Natural killer cell (primary cell): ENCODE data around the gene CRB2. TPM values are rescaled to one million over a fixed set of nuclear protein-coding genes. Genes with fewer than 3 reads are reported as not detected.

ENCODE experiments used
- ATAC-seq, 3 donors: fragments of 150-1000 bp in 2 of 3; fragments of 200-7000 bp in 1 of 3; cut with Tn5 transposase; 1 replicate in 1 of 3; 2 replicates in 2 of 3; pipeline ENCODE4 v1.10.0; 2021; ENCODE audit warnings: mild to moderate bottlenecking in 2 of 3, moderate library complexity in 2 of 3
- DNase-seq, 2 donors: peaks; one replicate each; pipeline versions ENCODE4 v3.0.0 to v3.0.0-alpha.2; 2013 to 2021; ENCODE audit warnings: mixed read lengths in 1 of 2
- H3K27ac ChIP-seq: one replicate; pipeline ENCODE4 v1.5.1; 2013; ENCODE audit warnings: mild to moderate bottlenecking, low read length
- H3K27me3 ChIP-seq: one replicate; pipeline ENCODE4 v1.6.1; 2013; ENCODE audit warnings: low read length; ENCODE audit not compliant: control insufficient read depth, insufficient read depth
- H3K36me3 ChIP-seq: one replicate; pipeline ENCODE4 v1.6.1; 2013; ENCODE audit warnings: low read length; ENCODE audit not compliant: control insufficient read depth, insufficient read depth
- H3K4me1 ChIP-seq: one replicate; pipeline ENCODE4 v1.6.1; 2013; ENCODE audit warnings: low read length; ENCODE audit not compliant: control insufficient read depth, insufficient read depth
- H3K4me3 ChIP-seq: one replicate; pipeline ENCODE4 v1.5.1; 2013; ENCODE audit warnings: low read length
- H3K9me3 ChIP-seq: one replicate; pipeline ENCODE4 v1.6.1; 2013; ENCODE audit warnings: low read length; ENCODE audit not compliant: control insufficient read depth, insufficient read depth
- H3K27ac Mint-ChIP-seq, 2 donors: one replicate each; pipeline ENCODE4 v1.8.0; 2022; ENCODE audit warnings: mild to moderate bottlenecking in 2 of 2, mixed read lengths in 2 of 2, moderate library complexity in 1 of 2
- H3K27me3 Mint-ChIP-seq, 2 donors: one replicate each; pipeline ENCODE4 v1.8.0; 2022; ENCODE audit warnings: low read depth in 2 of 2, mixed read lengths in 2 of 2
- H3K36me3 Mint-ChIP-seq: one replicate; pipeline ENCODE4 v1.8.0; 2022; ENCODE audit warnings: mixed read lengths
- H3K4me1 Mint-ChIP-seq, 2 donors: one replicate each; pipeline ENCODE4 v1.8.0; 2022; ENCODE audit warnings: mixed read lengths in 2 of 2
- H3K4me3 Mint-ChIP-seq: one replicate; pipeline ENCODE4 v1.8.0; 2022; ENCODE audit warnings: mild to moderate bottlenecking, moderate library complexity, mixed read lengths
- H3K9me3 Mint-ChIP-seq, 2 donors: one replicate each; pipeline ENCODE4 v1.8.0; 2022; ENCODE audit warnings: mixed read lengths in 2 of 2
- WGBS: methylation state at CpG from one replicate; pipeline ENCODE4 v1.1.7; 2013; ENCODE audit warnings: missing lambda C conversion rate; ENCODE audit not compliant: insufficient coverage; 5-methylcytosine and 5-hydroxymethylcytosine counted together
- intact Hi-C: fragments of 100-400 bp; cut with micrococcal nuclease; formaldehyde crosslinking; loops from one replicate; pipeline ENCODE4 v1.14.2; 2022
- total RNA-seq, 4 donors: library from RNA; stranded (reverse); fragments of 120-200 nt in 1 of 4; gene quantifications; one replicate each; pipeline versions ENCODE4 v1.2.3 to v1.2.4, GENCODE V29; 2013 to 2022
- TF ChIP-seq, protein P1 (sequence below): fragments of 200-600 bp; IDR thresholded peaks from one replicate; pipeline ENCODE4 v1.8.0; 2022; ENCODE audit warnings: antibody characterized with exemption

Gene CRB2
- total RNA-seq, 3 donors from 2014 or later (not counting 1 experiment from before 2014, with no cell fraction given), result not detected

DNA sequence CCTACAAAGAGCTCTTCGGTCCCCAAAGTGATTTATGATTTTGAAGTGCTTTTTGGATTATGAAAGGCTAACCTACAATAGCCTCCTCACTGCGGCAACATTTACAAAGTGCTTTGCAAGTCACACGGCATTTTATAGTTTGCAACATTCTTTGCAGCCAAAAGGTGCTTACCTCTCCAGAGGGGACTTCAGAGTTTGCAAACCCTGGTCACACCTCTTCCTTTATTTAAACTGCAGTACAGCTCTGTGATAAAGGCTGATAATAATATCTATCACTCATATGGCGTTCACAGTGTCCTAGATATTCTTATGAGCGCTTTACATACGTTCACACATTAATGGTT lies 20.0 kb upstream of the CRB2 start:
- intact Hi-C loops, result loop anchor here (5.0 kb wide), 2 partner anchors 34 to 69 kb away; partner anchors contain the start of gene STRBP
- Mint-ChIP-seq H3K4me3 (no peak overlapping the region), H3K27ac (no peak overlapping the region), H3K36me3 (no peaks in the 10 kb centered on the region), H3K4me1 (peaks cover 27 to 29% of the 10 kb centered on the region in 2 donors), H3K9me3 (no peaks in the 10 kb centered on the region), H3K27me3 (peaks cover 8 to 9% of the 10 kb centered on the region in 2 donors)
- no peak overlapping the region for H3K27ac ChIP-seq
- no peaks in the 10 kb centered on the region for H3K36me3 ChIP-seq
- TF ChIP-seq, protein P1, sequence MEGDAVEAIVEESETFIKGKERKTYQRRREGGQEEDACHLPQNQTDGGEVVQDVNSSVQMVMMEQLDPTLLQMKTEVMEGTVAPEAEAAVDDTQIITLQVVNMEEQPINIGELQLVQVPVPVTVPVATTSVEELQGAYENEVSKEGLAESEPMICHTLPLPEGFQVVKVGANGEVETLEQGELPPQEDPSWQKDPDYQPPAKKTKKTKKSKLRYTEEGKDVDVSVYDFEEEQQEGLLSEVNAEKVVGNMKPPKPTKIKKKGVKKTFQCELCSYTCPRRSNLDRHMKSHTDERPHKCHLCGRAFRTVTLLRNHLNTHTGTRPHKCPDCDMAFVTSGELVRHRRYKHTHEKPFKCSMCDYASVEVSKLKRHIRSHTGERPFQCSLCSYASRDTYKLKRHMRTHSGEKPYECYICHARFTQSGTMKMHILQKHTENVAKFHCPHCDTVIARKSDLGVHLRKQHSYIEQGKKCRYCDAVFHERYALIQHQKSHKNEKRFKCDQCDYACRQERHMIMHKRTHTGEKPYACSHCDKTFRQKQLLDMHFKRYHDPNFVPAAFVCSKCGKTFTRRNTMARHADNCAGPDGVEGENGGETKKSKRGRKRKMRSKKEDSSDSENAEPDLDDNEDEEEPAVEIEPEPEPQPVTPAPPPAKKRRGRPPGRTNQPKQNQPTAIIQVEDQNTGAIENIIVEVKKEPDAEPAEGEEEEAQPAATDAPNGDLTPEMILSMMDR, result no peak
- H3K4me3 ChIP-seq, result no peak overlapping the region
- ATAC-seq (no peak), DNase-seq (no peak)
- 82% methylated on average over 5 of the region's 6 CpGs for WGBS
- peaks cover 36% of the 10 kb centered on the region for H3K4me1 ChIP-seq
- no peaks in the 10 kb centered on the region for H3K9me3 ChIP-seq
- H3K27me3 ChIP-seq, result no peaks in the 10 kb centered on the region

DNA sequence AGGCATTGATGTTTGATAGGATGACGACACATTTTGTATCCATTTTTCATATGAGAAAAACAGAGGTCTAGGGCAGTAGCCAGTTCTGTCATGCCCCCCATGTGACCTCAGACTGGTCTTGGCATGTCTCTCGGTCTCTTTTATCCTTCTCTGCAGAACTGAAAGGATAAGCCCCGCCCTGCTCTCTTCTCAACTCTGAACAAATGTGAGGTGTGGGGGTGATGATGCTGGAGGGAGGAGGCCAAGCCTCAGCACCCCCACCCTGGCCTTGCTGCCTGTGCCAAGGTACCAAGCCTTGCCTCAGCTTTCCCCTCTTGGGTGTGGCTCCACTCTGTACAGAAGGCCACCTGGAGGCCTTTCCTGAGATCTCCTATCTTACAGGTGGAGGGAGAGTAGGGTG lies 19.5 kb upstream of the CRB2 start:
- Histone ChIP-seq H3K4me3 (no peak overlapping the region), H3K36me3 (no peaks in the 10 kb centered on the region), H3K9me3 (no peaks in the 10 kb centered on the region), H3K27ac (no peak overlapping the region), H3K4me1 (peaks cover 37% of the 10 kb centered on the region), H3K27me3 (no peaks in the 10 kb centered on the region)
- TF ChIP-seq, protein P1, result no peak
- no peak overlapping the region for H3K4me3 Mint-ChIP-seq
- H3K4me1 Mint-ChIP-seq, result peaks cover 27 to 30% of the 10 kb centered on the region in 2 donors
- DNase-seq (no peak), ATAC-seq (no peak)
- no peaks in the 10 kb centered on the region for H3K36me3 Mint-ChIP-seq
- H3K9me3 Mint-ChIP-seq, result no peaks in the 10 kb centered on the region
- peaks cover 8 to 9% of the 10 kb centered on the region in 2 donors for H3K27me3 Mint-ChIP-seq
- intact Hi-C loops, result loop anchor here (5.0 kb wide), 2 partner anchors 34 to 69 kb away; partner anchors contain the start of gene STRBP
- H3K27ac Mint-ChIP-seq, result no peak overlapping the region
- 98% methylated on average over 2 of the region's 3 CpGs for WGBS

DNA sequence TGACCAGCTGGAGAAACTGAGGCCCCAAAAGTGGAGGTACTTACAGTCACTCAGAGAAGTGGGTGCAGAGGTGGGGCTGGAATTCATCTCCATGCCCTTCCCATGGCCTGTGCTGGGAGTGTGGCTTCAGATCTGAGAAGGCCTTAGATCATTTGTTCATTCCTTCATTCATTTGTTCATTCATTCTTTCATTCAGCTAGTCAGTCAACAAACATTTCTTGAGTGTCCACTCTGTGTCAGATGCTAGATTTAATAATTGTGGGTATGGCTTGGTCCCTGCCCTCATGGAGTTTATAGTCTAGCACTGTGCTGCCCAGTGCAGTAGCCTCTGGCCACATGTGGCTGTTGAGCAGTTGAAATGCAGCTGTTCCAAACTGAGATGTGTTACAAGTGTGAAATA lies 19.0 kb upstream of the CRB2 start:
- DNase-seq, result no peak
- Mint-ChIP-seq H3K27me3 (peaks cover 9 to 13% of the 10 kb centered on the region in 2 donors), H3K4me3 (no peak overlapping the region), H3K9me3 (no peaks in the 10 kb centered on the region), H3K4me1 (peaks cover 27 to 30% of the 10 kb centered on the region in 2 donors), H3K36me3 (no peaks in the 10 kb centered on the region), H3K27ac (no peak overlapping the region)
- Histone ChIP-seq H3K27me3 (no peaks in the 10 kb centered on the region), H3K4me1 (peaks cover 37% of the 10 kb centered on the region), H3K27ac (no peak overlapping the region), H3K4me3 (no peak overlapping the region), H3K9me3 (no peaks in the 10 kb centered on the region), H3K36me3 (no peaks in the 10 kb centered on the region)
- no peak for ATAC-seq
- TF ChIP-seq, protein P1, result no peak
- intact Hi-C loops, result loop anchor here (5.0 kb wide), 2 partner anchors 35 to 70 kb away; partner anchors contain the start of gene STRBP

DNA sequence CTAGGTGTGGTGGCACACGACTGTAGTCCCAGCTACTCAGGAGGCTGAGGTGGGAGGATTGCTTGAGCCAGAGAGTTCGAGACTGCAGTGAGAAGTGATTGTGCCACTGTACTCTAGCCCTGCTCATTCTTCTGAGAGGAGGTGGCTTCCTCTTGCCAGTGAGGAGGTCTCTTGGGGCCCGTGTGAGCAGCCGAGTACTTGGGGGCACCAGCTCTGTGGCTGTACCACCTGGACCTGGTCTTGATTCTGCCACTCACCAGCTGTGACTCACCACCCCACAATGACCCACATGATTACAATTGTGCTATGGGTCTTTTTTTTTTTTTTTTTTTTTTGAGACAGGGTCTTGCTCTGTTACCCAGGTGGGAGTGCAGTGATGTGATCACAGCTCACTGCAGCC lies 18.0 kb upstream of the CRB2 start:
- Mint-ChIP-seq H3K9me3 (no peaks in the 10 kb centered on the region), H3K36me3 (no peaks in the 10 kb centered on the region), H3K4me1 (peaks cover 27 to 30% of the 10 kb centered on the region in 2 donors), H3K27me3 (peaks cover 7 to 15% of the 10 kb centered on the region in 2 donors), H3K27ac (peak overlapping the region in 1 of 2 donors; percentile 92), H3K4me3 (peak overlapping the region; percentile 86)
- DNase-seq (no peak), ATAC-seq (no peak)
- no peaks in the 10 kb centered on the region for H3K27me3 ChIP-seq
- 56% methylated on average over 4 of the region's 4 CpGs for WGBS
- H3K9me3 ChIP-seq, result no peaks in the 10 kb centered on the region
- H3K4me3 ChIP-seq, result no peak overlapping the region
- intact Hi-C loops, result loop anchor here (2.0 to 5.0 kb wide), 3 partner anchors 15 to 71 kb away; partner anchors contain the start of gene STRBP
- peak overlapping the region; percentile 79 for H3K27ac ChIP-seq
- no peaks in the 10 kb centered on the region for H3K36me3 ChIP-seq
- TF ChIP-seq, protein P1, result no peak
- H3K4me1 ChIP-seq, result peaks cover 43% of the 10 kb centered on the region
